NCI-H446 treated with DMSO at 0.1 percent for 48 hours (cell line): ENCODE data around the gene CARMIL1.

Experiments used
- DNase-seq: peaks from one replicate; lab custom pipeline; 2025; lab: John Stamatoyannopoulos, UW

The CARMIL1 gene

GRCh38 chr6:25334793-25335192 is 55.6 kb downstream of the CARMIL1 start:
- no peak for DNase-seq

GRCh38 chr6:25336996-25337395 is 57.8 kb downstream of the CARMIL1 start:
- DNase-seq = no peak

- no peak for DNase-seq
Measured at GRCh38 chr6:25337431-25337830, 58.3 kb downstream of the CARMIL1 start.

GRCh38 chr6:25340431-25341202 is 61.4 kb downstream of the CARMIL1 start:
- no peak for DNase-seq

GRCh38 chr6:25341203-25341552 is 62.0 kb downstream of the CARMIL1 start:
- no peak for DNase-seq

- DNase-seq = no peak
Measured at GRCh38 chr6:25341923-25342619, 62.9 kb downstream of the CARMIL1 start.

GRCh38 chr6:25342802-25343201 is 63.6 kb downstream of the CARMIL1 start:
- no peak for DNase-seq

GRCh38 chr6:25343984-25344383 is 64.8 kb downstream of the CARMIL1 start:
- no peak for DNase-seq

- no peak for DNase-seq
Measured at GRCh38 chr6:25344827-25345226, 65.7 kb downstream of the CARMIL1 start.

- DNase-seq = no peak
Measured at GRCh38 chr6:25346064-25346463, 66.9 kb downstream of the CARMIL1 start.

- DNase-seq = no peak
Measured at GRCh38 chr6:25350573-25350972, 71.4 kb downstream of the CARMIL1 start.

GRCh38 chr6:25351485-25351884 is 72.3 kb downstream of the CARMIL1 start:
- DNase-seq = no peak

- no peak for DNase-seq
Measured at GRCh38 chr6:25352285-25352684, 73.1 kb downstream of the CARMIL1 start.

- DNase-seq = no peak
Measured at GRCh38 chr6:25354078-25354932, 75.1 kb downstream of the CARMIL1 start.

GRCh38 chr6:25359191-25359861 is 80.2 kb downstream of the CARMIL1 start:
- no peak for DNase-seq

- no peak for DNase-seq
Measured at GRCh38 chr6:25359891-25360290, 80.7 kb downstream of the CARMIL1 start.

GRCh38 chr6:25360621-25361020 is 81.4 kb downstream of the CARMIL1 start:
- DNase-seq = no peak

GRCh38 chr6:25363427-25363826 is 84.3 kb downstream of the CARMIL1 start:
- no peak for DNase-seq

GRCh38 chr6:25365154-25365553 is 86.0 kb downstream of the CARMIL1 start:
- no peak for DNase-seq

GRCh38 chr6:25366903-25367545 is 87.8 kb downstream of the CARMIL1 start:
- DNase-seq = no peak

- DNase-seq = no peak
Measured at GRCh38 chr6:25369036-25369432, 89.9 kb downstream of the CARMIL1 start.
